Vagina (tissue), 2 donors: ENCODE measurements around the gene WBP2. TPM values are rescaled to one million over a fixed set of nuclear protein-coding genes. Genes with fewer than 3 reads are reported as not detected.

Source experiments
- DNase-seq, 2 donors: peaks; one replicate each; pipeline ENCODE4 v3.0.0-alpha.2; 2017; ENCODE audit errors: extremely low spot score in 2 of 2
- H3K27ac ChIP-seq: fragments of 200-600 bp; sonication (generic); one replicate; pipeline ENCODE4 v1.5.1; 2019
- H3K27me3 ChIP-seq: fragments of 200-600 bp; sonication (generic); one replicate; pipeline ENCODE4 v1.5.1; 2019
- H3K36me3 ChIP-seq, 2 donors: fragments of 200-600 bp; sonication (generic); one replicate each; pipeline ENCODE4 v1.5.1; 2017 to 2019
- H3K4me1 ChIP-seq: fragments of 200-600 bp; sonication (generic); one replicate; pipeline ENCODE4 v1.5.1; 2019
- H3K4me3 ChIP-seq, 2 donors: fragments of 200-600 bp; sonication (generic); 1 replicate in 1 of 2; 2 replicates in 1 of 2; pipeline ENCODE4 v1.5.1; 2016 to 2019
- H3K9me3 ChIP-seq: fragments of 200-600 bp; sonication (generic); one replicate; pipeline ENCODE4 v1.5.1; 2019
- CTCF ChIP-seq, 3 experiments: fragments of 450-650 bp in 2 of 3; fragments of 200-600 bp in 1 of 3; sonication (generic) in 1 of 3; IDR thresholded peaks; one replicate each; pipeline ENCODE4 v1.5.1; 2017 to 2019; ENCODE audit warnings: antibody characterized with exemption in 3 of 3, mild to moderate bottlenecking in 2 of 3, moderate library complexity in 2 of 3
- POLR2A ChIP-seq, 2 donors: fragments of 450-650 bp; IDR thresholded peaks; one replicate each; pipeline ENCODE4 v1.6.1; 2017; ENCODE audit warnings: antibody characterized with exemption in 2 of 2, mild to moderate bottlenecking in 2 of 2, moderate library complexity in 2 of 2
- POLR2AphosphoS5 ChIP-seq, 2 donors: sonication (generic); formaldehyde crosslinking; IDR thresholded peaks; one replicate each; pipeline ENCODE4 v1.9.0; 2017; ENCODE audit warnings: antibody characterized with exemption in 2 of 2, mild to moderate bottlenecking in 2 of 2, low read depth in 1 of 2; ENCODE audit not compliant: insufficient read depth in 1 of 2
- intact Hi-C: fragments of 100-400 bp; cut with DNase I; formaldehyde crosslinking; loops from one replicate; pipeline ENCODE4 v1.15.1; 2023
- total RNA-seq: library from RNA; depleted of rRNA; stranded (reverse); fragments of >200 nt; gene quantifications from one replicate; pipeline ENCODE4 v1.2.3, GENCODE V29; 2016

WBP2 gene
- total RNA-seq, 1 donor from 2014 or later = 54.3 TPM

DNA sequence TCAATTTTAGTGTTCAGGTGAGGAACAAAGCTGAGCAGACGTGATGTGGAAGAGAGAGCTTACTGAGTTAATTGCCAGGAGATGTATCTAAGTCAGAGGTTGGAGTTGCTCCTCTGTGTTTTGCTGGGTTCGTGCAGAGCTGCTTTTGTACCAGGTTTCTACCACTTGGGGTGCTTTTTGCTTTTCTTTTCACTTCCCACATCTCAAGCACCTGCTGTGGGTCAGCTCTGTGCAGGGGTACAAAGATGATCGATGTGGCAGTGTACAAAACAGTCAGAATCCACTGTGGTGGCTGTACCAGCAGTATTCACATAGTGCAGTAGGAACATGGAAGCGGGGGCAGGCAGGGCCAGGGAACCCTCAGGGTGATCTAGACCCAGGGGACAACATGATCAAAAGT is 55.7 kb downstream of the WBP2 start:
- no peak for TF ChIP-seq POLR2AphosphoS5 (IDR thresholded peaks at IDR 0.05; ENCODE audit: insufficient read depth in 1 of 2, low read depth in 1 of 2)
- no peak for TF ChIP-seq POLR2A (IDR thresholded peaks at IDR 0.05)
- TF ChIP-seq CTCF (IDR thresholded peaks at IDR 0.05) = no peak
- intact Hi-C loops = no loop called here
- Histone ChIP-seq H3K4me1 (no peaks in the 10 kb centered on the region), H3K27me3 (no peaks in the 10 kb centered on the region), H3K9me3 (no peaks in the 10 kb centered on the region), H3K27ac (no peak overlapping the region), H3K36me3 (peaks cover 0 to 14% of the 10 kb centered on the region in 2 donors), H3K4me3 (no peak overlapping the region)
- no peak for DNase-seq

GRCh38 chr17:75795820-75796607 is 59.1 kb downstream of the WBP2 start:
- intact Hi-C loops = no loop called here
- H3K27ac ChIP-seq = no peak overlapping the region
- no peak overlapping the region for H3K4me3 ChIP-seq
- no peak for TF ChIP-seq POLR2AphosphoS5 (IDR thresholded peaks at IDR 0.05; ENCODE audit: insufficient read depth in 1 of 2, low read depth in 1 of 2)
- no peak for TF ChIP-seq POLR2A (IDR thresholded peaks at IDR 0.05)
- TF ChIP-seq CTCF (IDR thresholded peaks at IDR 0.05) = no peak
- H3K9me3 ChIP-seq = no peaks in the 10 kb centered on the region
- no peaks in the 10 kb centered on the region for H3K4me1 ChIP-seq
- peaks cover 0 to 14% of the 10 kb centered on the region in 2 donors for H3K36me3 ChIP-seq
- no peaks in the 10 kb centered on the region for H3K27me3 ChIP-seq
- no peak for DNase-seq

Other genes starting within 250 kb of the WBP2 start
- 2.2 TPM for gene SMIM5, start 221.9 kb downstream of the WBP2 start, total RNA-seq
- gene RECQL5, start 188.2 kb downstream of the WBP2 start, total RNA-seq = 44.0 TPM
- 79.1 TPM for gene SAP30BP, start 188.0 kb downstream of the WBP2 start, total RNA-seq
- gene ITGB4, start 133.9 kb downstream of the WBP2 start, total RNA-seq = 169 TPM
- 18.4 TPM for gene GALK1, start 90.1 kb downstream of the WBP2 start, total RNA-seq
- gene UNK, start 70.5 kb downstream of the WBP2 start, total RNA-seq = 35.1 TPM
- 32.7 TPM for gene UNC13D, start 10.9 kb downstream of the WBP2 start, total RNA-seq
- gene TRIM47, start 23.2 kb upstream of the WBP2 start, total RNA-seq = 63.3 TPM
- 59.9 TPM for gene TRIM65, start 41.6 kb upstream of the WBP2 start, total RNA-seq
- gene MRPL38, start 49.5 kb upstream of the WBP2 start, total RNA-seq = 67.8 TPM
- 13.0 TPM for gene FBF1, start 85.7 kb upstream of the WBP2 start, total RNA-seq
- 50.6 TPM for gene ACOX1, start 123.8 kb upstream of the WBP2 start, total RNA-seq
- 10.3 TPM for gene TEN1, start 123.9 kb upstream of the WBP2 start, total RNA-seq
- 3.2 TPM for gene CDK3, start 145.5 kb upstream of the WBP2 start, total RNA-seq
- gene EVPL, start 172.0 kb upstream of the WBP2 start, total RNA-seq = 115 TPM
- 52.8 TPM for gene SRP68, start 217.2 kb upstream of the WBP2 start, total RNA-seq
- gene GALR2, start 219.4 kb upstream of the WBP2 start, total RNA-seq = not detected
- not detected for gene ZACN, start 223.8 kb upstream of the WBP2 start, total RNA-seq
- gene EXOC7, start 248.5 kb upstream of the WBP2 start, total RNA-seq = 79.8 TPM